Measurements from ENCODE around the gene ZFAND4. TPM values are rescaled to one million over a fixed set of nuclear protein-coding genes. Genes with fewer than 3 reads are reported as not detected.
A peak's percentile ranks its signal among the peaks of the same experiment; 100 is the strongest.
"Not testable (repeated sequence)": the region's sequence is repeated elsewhere in the genome, so short reads cannot be mapped to it uniquely, and the experiment has no call there.

Gene ZFAND4
- 10 to 100 TPM; 11.5 to 11.9 TPM for total RNA-seq

DNA sequence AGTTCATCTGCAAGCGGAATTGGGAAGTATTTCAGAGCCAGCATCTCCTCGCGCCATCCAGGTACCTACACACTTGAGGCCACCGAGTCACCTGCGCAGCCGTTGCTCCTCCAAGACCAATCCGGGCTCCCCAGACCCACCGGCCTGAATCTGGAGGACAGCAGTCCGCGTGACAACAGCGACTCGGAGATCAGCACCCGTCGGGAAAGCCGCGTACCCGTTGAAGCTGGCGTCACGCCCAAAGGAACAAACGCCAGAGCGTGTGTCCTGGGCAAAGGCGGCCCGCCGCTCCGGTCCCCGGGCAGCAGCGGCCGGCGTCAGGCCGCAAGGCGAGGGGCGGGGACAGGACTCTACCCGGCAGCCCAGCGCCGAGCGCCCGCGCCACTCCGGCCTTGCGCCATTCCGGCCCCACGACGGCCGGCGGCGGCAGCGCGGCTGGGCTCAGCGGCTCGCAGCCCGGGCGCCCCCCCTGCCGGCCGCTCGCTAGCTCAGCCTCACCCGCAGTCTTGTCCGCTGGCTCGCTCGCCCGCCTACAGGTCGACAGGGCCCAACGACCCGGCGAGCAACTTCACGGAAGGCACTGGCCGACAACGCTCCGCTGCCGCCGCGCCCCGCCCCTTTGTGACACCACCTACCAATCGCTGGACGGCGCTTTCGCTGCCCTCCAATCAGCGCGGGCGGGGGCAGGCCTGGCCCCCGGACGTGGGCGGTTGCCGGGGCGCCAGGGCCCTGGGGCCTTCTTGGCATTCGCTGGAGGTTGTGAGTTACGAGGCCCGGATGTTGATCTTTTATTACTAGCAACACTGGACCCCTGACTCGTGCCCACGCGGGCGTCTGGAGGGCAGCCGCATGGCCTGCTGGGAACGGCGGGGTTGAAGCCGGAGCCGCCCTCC is at the start of gene ZFAND4:
TSS of gene ZFAND4 (minus strand) at position 592 of the 893 bp plus-strand sequence. CDS start 9,047 bp downstream, outside the sequence.
- CTCF ChIA-PET: interaction anchor here (0.6 to 1.5 kb wide), 9 partner anchors 9 to 711 kb away, joined by 3 to 10 read pairs (median 4); no protein-coding TSS in a partner anchor
- intact Hi-C loops (cut with DNase I, micrococcal nuclease): loop anchor here (1.0 to 5.0 kb wide), 11 partner anchors 77 to 713 kb away; partner anchors contain the start of genes NCOA4 (in 1 of the 2) and RASSF4 (in 1 of the 2)
- peak within 1 kb of the TSS; percentile 85 for H3K27ac Mint-ChIP-seq
- H3K4me3 Mint-ChIP-seq: peak within 1 kb of the TSS; percentile 82
- ATAC-seq: peak; percentile 97
- peak; percentile 97 for DNase-seq
- H3K36me3 Mint-ChIP-seq (ENCODE audit: low read depth): peaks cover 2% of the 10 kb centered on the region
- H3K9me3 Mint-ChIP-seq (ENCODE audit: low read depth): no peaks in the 10 kb centered on the region
- peaks cover 41% of the 10 kb centered on the region for H3K4me1 Mint-ChIP-seq
- POLR2A ChIA-PET: interaction anchor here (0.6 kb wide), 2 partner anchors 179 to 422 kb away, joined by 3 to 8 read pairs; no protein-coding TSS in a partner anchor
- no peaks in the 10 kb centered on the region for H3K27me3 Mint-ChIP-seq

DNA sequence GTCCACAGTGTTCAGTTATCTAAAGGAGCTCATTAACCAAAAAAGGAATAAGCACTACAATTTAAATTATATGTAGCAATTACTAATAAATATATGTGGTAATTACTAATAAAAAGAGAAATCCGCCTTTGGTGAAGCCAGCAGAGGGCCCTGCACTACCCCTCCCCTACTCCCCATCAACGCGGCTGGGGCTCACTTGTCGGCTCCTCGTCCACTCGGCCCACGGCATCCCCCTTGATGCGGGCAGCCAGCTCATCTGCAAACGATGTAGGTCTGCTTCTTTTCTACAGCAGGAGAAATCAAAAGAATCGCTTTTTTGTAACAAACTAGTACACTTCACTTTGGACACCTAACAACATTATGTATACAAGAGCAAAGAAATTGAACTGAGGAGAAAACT is 48.9 kb upstream of the ZFAND4 start:
- H3K36me3 Mint-ChIP-seq (ENCODE audit: low read depth); intact Hi-C loops (cut with DNase I, micrococcal nuclease); H3K4me3 Mint-ChIP-seq; H3K27ac Mint-ChIP-seq; CTCF ChIA-PET; POLR2A ChIA-PET; H3K9me3 Mint-ChIP-seq (ENCODE audit: low read depth); ATAC-seq; DNase-seq; H3K4me1 Mint-ChIP-seq; H3K27me3 Mint-ChIP-seq: not testable (repeated sequence)

DNA sequence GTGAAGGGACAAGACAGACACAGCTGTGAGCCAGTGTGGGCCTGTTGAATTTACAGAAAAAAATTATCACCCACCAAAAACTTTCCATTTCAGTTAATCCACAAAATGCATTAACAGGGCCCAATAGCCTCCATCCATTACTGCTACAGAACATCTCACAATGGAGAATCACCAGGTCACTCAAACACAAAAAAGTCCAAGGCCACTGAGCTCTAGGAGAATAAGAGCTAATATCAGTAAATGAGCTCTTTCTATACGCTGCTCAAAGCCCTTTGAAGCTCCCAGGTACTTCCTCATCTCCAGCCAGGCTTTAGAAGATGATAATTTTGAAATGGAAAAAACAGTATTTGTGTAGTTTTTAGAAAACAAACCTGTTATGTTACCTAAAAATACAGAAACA is 45.1 kb upstream of the ZFAND4 start:
- CTCF ChIA-PET: interaction anchor here (0.6 kb wide), 1 partner anchor 17 kb away, joined by 4 read pairs; no protein-coding TSS in a partner anchor
- POLR2A ChIA-PET; ATAC-seq; DNase-seq; H3K4me1 Mint-ChIP-seq; H3K27me3 Mint-ChIP-seq; H3K27ac Mint-ChIP-seq; intact Hi-C loops (cut with DNase I, micrococcal nuclease); H3K9me3 Mint-ChIP-seq (ENCODE audit: low read depth); H3K36me3 Mint-ChIP-seq (ENCODE audit: low read depth); H3K4me3 Mint-ChIP-seq: not testable (repeated sequence)

DNA sequence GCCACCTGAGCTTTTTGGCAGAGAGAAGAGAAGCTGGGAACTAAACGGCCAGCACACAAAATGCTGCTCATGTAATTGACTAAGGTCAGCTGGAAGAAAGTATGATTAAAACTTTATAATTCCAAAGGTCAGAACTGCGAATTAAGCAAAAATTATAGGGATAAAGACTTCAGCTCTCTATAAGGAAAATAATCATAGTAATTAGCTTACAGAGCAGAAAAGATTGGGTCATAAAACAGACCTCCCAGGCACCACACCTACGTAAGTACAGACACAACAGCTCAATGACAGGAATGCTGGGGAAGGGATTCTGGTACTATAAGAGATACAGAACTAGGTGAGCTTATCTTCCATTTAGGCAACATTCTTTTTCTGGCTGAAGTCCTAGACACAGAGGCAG is 44.5 kb upstream of the ZFAND4 start:
- H3K36me3 Mint-ChIP-seq (ENCODE audit: low read depth); DNase-seq; H3K27ac Mint-ChIP-seq; CTCF ChIA-PET; intact Hi-C loops (cut with DNase I, micrococcal nuclease); POLR2A ChIA-PET; ATAC-seq; H3K27me3 Mint-ChIP-seq; H3K9me3 Mint-ChIP-seq (ENCODE audit: low read depth); H3K4me1 Mint-ChIP-seq; H3K4me3 Mint-ChIP-seq: not testable (repeated sequence)

DNA sequence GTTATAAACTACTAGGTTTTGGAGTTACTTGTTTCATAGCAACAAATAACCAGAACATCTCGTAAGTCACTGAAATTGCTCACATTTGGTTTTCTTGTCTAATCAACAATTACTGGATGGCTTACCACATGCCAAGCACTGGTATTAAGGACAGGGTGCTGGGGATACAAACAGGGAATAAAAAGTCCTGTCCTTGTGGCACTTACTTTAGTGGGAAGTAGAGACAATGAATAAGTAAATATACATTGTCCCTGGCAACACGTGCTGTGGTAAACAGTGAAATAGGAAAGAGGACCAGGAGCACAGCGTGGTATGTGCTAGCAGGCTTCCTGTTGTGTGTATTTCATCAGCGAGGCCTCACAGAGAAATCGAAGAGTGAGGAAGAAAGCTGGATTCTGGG is 38.7 kb upstream of the ZFAND4 start:
- intact Hi-C loops (cut with DNase I, micrococcal nuclease); H3K36me3 Mint-ChIP-seq (ENCODE audit: low read depth); H3K4me3 Mint-ChIP-seq; H3K9me3 Mint-ChIP-seq (ENCODE audit: low read depth); DNase-seq; H3K4me1 Mint-ChIP-seq; POLR2A ChIA-PET; ATAC-seq; H3K27me3 Mint-ChIP-seq; H3K27ac Mint-ChIP-seq; CTCF ChIA-PET: not testable (repeated sequence)

DNA sequence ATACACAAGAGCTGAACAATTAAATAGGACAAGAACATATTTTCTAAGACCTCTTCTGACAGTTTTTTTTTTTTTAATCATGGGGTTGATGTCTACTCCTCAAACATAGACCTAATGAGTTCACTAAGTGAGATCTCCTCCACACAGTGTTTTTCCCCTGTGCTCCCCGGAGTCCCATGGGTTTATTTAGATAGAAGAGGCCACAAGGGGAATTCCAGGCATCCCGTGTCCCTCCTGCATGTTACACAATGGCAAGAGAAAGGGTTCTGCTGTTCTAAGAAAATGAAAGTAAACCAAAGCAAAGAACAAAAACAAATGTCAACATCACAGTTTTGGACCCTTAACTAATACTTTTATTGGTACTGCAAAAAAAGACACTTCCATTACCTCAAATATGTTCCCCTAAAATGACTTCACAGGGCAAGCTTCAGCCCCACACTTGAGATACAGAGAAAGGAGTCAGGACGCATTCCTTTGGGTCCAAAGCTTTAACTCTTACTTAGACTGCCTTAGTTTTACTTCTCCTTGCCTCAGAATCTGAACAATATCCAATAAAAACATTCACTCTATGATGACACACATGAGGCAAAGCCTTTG is 37.7 kb upstream of the ZFAND4 start:
- CTCF ChIA-PET; POLR2A ChIA-PET; ATAC-seq; H3K9me3 Mint-ChIP-seq (ENCODE audit: low read depth); H3K36me3 Mint-ChIP-seq (ENCODE audit: low read depth); H3K27ac Mint-ChIP-seq; DNase-seq; intact Hi-C loops (cut with DNase I, micrococcal nuclease); H3K27me3 Mint-ChIP-seq; H3K4me1 Mint-ChIP-seq; H3K4me3 Mint-ChIP-seq: not testable (repeated sequence)

DNA sequence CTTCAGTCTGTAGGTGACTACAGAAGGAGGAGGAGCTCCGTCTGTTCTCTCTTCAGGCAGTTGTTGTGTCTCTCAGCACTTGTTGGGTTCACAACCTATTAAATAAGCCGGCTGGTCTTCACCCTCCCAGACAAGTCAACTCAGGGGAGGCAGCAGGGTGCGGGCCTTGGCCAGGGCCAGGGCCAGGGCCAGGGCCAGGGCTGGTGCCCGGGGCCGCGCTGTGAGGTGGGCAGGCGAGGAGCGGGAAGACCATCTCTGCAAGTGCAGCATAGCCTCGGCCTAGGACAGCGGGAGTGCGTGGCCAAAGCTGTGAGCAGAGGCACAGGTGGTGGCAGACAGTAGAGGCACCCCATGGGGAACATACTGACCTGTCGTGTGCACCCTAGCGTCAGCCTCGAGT is 5.9 kb upstream of the ZFAND4 start:
- CTCF ChIA-PET; intact Hi-C loops (cut with DNase I, micrococcal nuclease); H3K27ac Mint-ChIP-seq; POLR2A ChIA-PET; H3K9me3 Mint-ChIP-seq (ENCODE audit: low read depth); DNase-seq; H3K4me1 Mint-ChIP-seq; H3K4me3 Mint-ChIP-seq; H3K36me3 Mint-ChIP-seq (ENCODE audit: low read depth); ATAC-seq; H3K27me3 Mint-ChIP-seq: not testable (repeated sequence)

DNA sequence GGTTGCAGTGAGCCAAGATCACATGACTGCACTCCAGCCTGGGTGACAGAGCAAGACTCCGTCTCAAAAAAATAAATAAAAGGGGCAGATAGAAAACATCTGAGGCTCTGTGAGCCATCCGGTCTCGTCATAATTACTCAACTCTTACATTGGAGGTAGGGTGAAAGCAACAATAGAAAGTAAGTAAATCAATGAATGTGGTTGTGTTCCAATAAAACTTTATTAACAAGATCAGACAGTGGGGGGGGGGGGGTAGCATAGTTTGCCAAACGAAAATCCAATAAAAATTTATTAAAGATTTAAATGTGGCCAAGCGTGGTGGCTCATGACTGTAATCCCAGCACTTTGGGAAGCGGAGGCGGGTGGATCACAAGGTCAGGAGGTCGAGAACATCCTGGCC is 2.8 kb upstream of the ZFAND4 start:
- no peaks in the 10 kb centered on the region for H3K36me3 Mint-ChIP-seq (ENCODE audit: low read depth)
- DNase-seq (no peak), ATAC-seq (no peak)
- CTCF ChIA-PET: interaction anchor here (0.9 kb wide), 1 partner anchor 94 kb away, joined by 3 read pairs; no protein-coding TSS in a partner anchor
- peaks cover 19% of the 10 kb centered on the region for H3K4me1 Mint-ChIP-seq
- H3K9me3 Mint-ChIP-seq (ENCODE audit: low read depth): no peaks in the 10 kb centered on the region
- intact Hi-C loops (cut with DNase I, micrococcal nuclease): no loop called here
- POLR2A ChIA-PET: no interaction called here
- no peak overlapping the region for H3K4me3 Mint-ChIP-seq
- no peak overlapping the region for H3K27ac Mint-ChIP-seq
- no peaks in the 10 kb centered on the region for H3K27me3 Mint-ChIP-seq

DNA sequence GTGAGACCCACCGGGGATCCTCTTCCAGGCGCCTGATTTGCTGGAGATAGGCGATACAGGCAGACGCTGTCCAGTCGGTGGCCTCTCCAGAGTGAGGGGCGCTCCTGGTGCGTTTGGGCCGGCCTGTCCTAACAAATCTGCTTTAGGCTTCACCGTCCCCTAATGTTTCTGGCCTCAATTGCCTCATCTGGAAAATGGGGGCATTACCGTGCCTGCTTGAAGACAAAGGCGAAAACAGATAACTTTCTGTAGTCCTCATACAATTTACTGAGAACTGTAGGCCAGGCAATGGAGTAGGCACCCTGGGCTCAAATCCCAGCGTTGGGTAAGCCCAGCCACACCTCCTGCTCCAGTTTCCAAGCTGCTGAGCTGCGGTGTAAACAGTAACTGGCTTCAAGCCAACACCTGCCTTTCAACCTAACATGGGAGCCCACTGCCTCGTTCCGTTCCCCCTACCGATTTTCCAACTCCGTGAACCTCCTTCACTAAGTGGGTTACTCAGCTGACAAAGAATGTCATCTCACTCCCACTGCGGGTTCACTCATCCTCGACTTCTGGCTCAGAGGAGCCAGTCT is 589 bp upstream of the ZFAND4 start:
- Mint-ChIP-seq H3K9me3 (ENCODE audit: low read depth) (no peaks in the 10 kb centered on the region), H3K4me3 (peak overlapping the region; percentile 82), H3K36me3 (ENCODE audit: low read depth) (peaks cover 2% of the 10 kb centered on the region), H3K4me1 (peaks cover 39% of the 10 kb centered on the region), H3K27ac (peak overlapping the region; percentile 85), H3K27me3 (no peaks in the 10 kb centered on the region)
- ATAC-seq (no peak), DNase-seq (no peak)
- POLR2A ChIA-PET: no interaction called here
- CTCF ChIA-PET: interaction anchor here (0.9 to 1.5 kb wide), 5 partner anchors 9 to 295 kb away, joined by 3 to 10 read pairs (median 5); no protein-coding TSS in a partner anchor
- intact Hi-C loops (cut with DNase I, micrococcal nuclease): loop anchor here (2.0 to 5.0 kb wide), 5 partner anchors 91 to 594 kb away; no protein-coding TSS in a partner anchor

DNA sequence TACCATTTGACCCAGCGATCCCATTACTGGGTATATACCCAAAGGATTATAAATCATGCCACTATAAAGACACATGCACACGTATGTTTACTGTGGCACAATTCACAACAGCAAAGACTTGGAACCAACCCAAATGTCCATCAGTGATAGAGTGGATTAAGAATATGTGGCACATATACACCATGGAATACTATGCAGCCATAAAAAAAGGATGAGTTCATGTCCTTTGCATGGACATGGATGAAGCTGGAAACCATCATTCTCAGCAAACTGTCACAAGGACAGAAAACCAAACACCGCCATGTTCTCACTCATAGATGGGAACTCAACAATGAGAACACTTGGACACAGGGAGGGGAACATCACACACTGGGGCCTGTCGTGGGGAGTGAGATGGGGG is 1.3 kb downstream of the ZFAND4 start:
- CTCF ChIA-PET: interaction anchor here (0.8 to 1.5 kb wide), 6 partner anchors 9 to 357 kb away, joined by 3 to 10 read pairs (median 4); no protein-coding TSS in a partner anchor
- intact Hi-C loops (cut with DNase I, micrococcal nuclease): loop anchor here (5.0 kb wide), 4 partner anchors 89 to 596 kb away; no protein-coding TSS in a partner anchor
- Mint-ChIP-seq H3K4me3 (peak overlapping the region; percentile 82), H3K4me1 (peaks cover 46% of the 10 kb centered on the region), H3K27ac (peak overlapping the region; percentile 33)
- ATAC-seq; H3K36me3 Mint-ChIP-seq (ENCODE audit: low read depth); POLR2A ChIA-PET; H3K9me3 Mint-ChIP-seq (ENCODE audit: low read depth); DNase-seq; H3K27me3 Mint-ChIP-seq: not testable (repeated sequence)

DNA sequence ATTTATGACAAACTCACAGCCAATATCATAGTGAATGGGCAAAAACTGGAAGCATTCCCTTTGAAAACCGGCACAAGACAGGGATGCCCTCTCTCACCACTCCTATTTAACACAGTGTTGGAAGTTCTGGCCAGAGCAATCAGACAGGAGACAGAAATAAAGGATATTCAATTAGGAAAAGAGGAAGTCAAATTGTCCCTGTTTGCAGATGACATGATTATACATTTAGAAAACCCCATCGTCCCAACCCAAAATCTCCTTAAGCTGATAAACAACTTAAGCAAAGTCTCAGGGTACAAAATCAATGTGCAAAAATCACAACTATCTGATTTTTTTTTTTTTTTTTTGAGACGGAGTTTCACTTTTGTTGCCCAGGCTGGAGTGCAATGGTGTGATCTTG is 2.7 kb downstream of the ZFAND4 start:
- DNase-seq; H3K36me3 Mint-ChIP-seq (ENCODE audit: low read depth); H3K9me3 Mint-ChIP-seq (ENCODE audit: low read depth); H3K4me3 Mint-ChIP-seq; H3K27ac Mint-ChIP-seq; POLR2A ChIA-PET; H3K27me3 Mint-ChIP-seq; ATAC-seq: not testable (repeated sequence)
- peaks cover 46% of the 10 kb centered on the region for H3K4me1 Mint-ChIP-seq
- intact Hi-C loops (cut with DNase I, micrococcal nuclease): loop anchor here (5.0 kb wide), 4 partner anchors 88 to 597 kb away; no protein-coding TSS in a partner anchor
- CTCF ChIA-PET: interaction anchor here (0.6 kb wide), 2 partner anchors 269 to 784 kb away, joined by 3 read pairs; no protein-coding TSS in a partner anchor
